K562 (cell line): ENCODE data around the gene TNFRSF11A. TPM values are rescaled to one million over a fixed set of nuclear protein-coding genes. Genes with fewer than 3 reads are reported as not detected.

Source experiments
- ASH1L ChIP-seq: fragments of 450-650 bp; IDR thresholded peaks from 2 replicates; pipeline ENCODE4 v1.6.1; 2018; ENCODE audit warnings: borderline replicate concordance, mild to moderate bottlenecking, low read depth; ENCODE audit not compliant: partially characterized antibody
- DMBX1 ChIP-seq: fragments of 250-450 bp; sonication (Bioruptor Pico); IDR thresholded peaks from 2 replicates; pipeline ENCODE4 v1.8.0; 2022; ENCODE audit warnings: inconsistent platforms, mild to moderate bottlenecking, moderate library complexity, borderline replicate concordance
- GATAD2B ChIP-seq: fragments of 450-650 bp; IDR thresholded peaks from 2 replicates; pipeline ENCODE4 v1.6.1; 2017; ENCODE audit warnings: mild to moderate bottlenecking, borderline replicate concordance
- HDAC6 ChIP-seq: IDR thresholded peaks from 2 replicates; pipeline ENCODE4 v1.6.1; 2012; ENCODE audit warnings: low read depth, mild to moderate bottlenecking, control low read depth, inconsistent platforms, low read length, moderate library complexity
- MXD1 ChIP-seq: fragments of 250-450 bp; sonication (Bioruptor Pico); IDR thresholded peaks from 2 replicates; pipeline ENCODE4 v1.8.0; 2021; ENCODE audit warnings: borderline replicate concordance, mild to moderate bottlenecking, moderate library complexity; ENCODE audit not compliant: poor library complexity, severe bottlenecking
- VEZF1 ChIP-seq: fragments of 200-800 bp; sonication (Bioruptor generic); IDR thresholded peaks from 2 replicates; pipeline ENCODE4 v1.6.1; 2017; ENCODE audit warnings: missing genetic modification characterization, missing compliant biosample characterization
- ZNF146 ChIP-seq: IDR thresholded peaks from one replicate; pipeline ENCODE4 v1.6.1; 2018; ENCODE audit warnings: missing compliant biosample characterization; ENCODE audit not compliant: unreplicated experiment
- ZNF592 ChIP-seq: fragments of 450-650 bp; IDR thresholded peaks from 2 replicates; pipeline ENCODE4 v1.6.1; 2017; ENCODE audit warnings: antibody characterized with exemption, mild to moderate bottlenecking
- ZSCAN32 ChIP-seq: fragments of 450-650 bp; formaldehyde crosslinking; IDR thresholded peaks from 2 replicates; pipeline ENCODE4 v1.4.0; 2020; ENCODE audit warnings: mild to moderate bottlenecking, moderate library complexity
- polyA plus RNA-seq, 8 experiments: library from polyadenylated mRNA; depleted of rRNA in 4 of 8; stranded (reverse) in 5 of 8; unstranded in 3 of 8; fragments of >200 nt; fragmentation: Nextera tagmentation in 2 of 8; fragmentation: Illumina TruSeq in 1 of 8; extraction: Ambion mirVana in 2 of 8; extraction: Trizol in 1 of 8; gene quantifications; 2 replicates each; pipeline versions ENCODE4 v1.2.1 to v1.2.3, GENCODE V29; 2011 to 2014; ENCODE audit warnings: inconsistent platforms in 1 of 8, missing spikeins in 1 of 8
- total RNA-seq, 7 experiments: library from RNA; depleted of rRNA in 6 of 7; stranded (reverse); fragments of >200 nt in 6 of 7; fragmentation: Illumina TruSeq in 2 of 7; extraction: Trizol in 2 of 7; gene quantifications; 2 replicates each; pipeline versions ENCODE4 v1.2.1 to v1.2.3, GENCODE V29; 2011 to 2021; ENCODE audit warnings: low replicate concordance in 1 of 7
- TF ChIP-seq, protein P1 (sequence below), 2 experiments: IDR thresholded peaks; 2 replicates each; pipeline ENCODE4 v1.6.1; 2012; ENCODE audit warnings: improper control_type of control experiment in 2 of 2, low read depth in 2 of 2, low read length in 2 of 2, borderline replicate concordance in 1 of 2

The TNFRSF11A gene
- total and polyA plus RNA-seq, 9 of the 15 experiments (the other 6 are each of a cell fraction or from before 2014, with no cell fraction given): 0.03 to 0.06 (median 0.04) TPM; not detected in 6

DNA sequence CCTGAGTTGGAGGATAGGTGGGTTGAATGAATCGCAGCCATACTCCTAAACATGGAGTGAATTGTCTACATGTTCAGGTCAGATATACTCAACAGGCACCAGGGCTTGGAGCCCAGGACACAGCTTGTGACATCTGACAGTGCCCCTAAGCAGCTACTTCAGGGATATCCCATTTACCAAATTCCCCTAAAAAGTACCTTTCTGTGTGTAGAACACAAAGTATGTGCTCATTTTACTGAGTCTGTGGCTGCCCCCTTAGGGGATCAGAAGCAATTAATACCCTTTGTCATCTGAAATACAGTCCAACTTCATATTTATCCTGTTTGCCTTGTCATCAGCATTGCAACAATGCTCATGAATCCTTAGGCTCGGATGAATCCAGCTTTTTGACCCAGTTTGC is 20.8 kb downstream of the TNFRSF11A start (continued):
- TF ChIP-seq VEZF1 (no peak), GATAD2B (no peak), DMBX1 (CRISPR knock-in tag) (no peak), ZNF592 (no peak), ZNF146 (CRISPR knock-in tag) (no peak), HDAC6 (no peak), ASH1L (no peak), MXD1 (CRISPR knock-in tag) (no peak), ZSCAN32 (CRISPR knock-in tag) (no peak)
- TF ChIP-seq, protein P1, sequence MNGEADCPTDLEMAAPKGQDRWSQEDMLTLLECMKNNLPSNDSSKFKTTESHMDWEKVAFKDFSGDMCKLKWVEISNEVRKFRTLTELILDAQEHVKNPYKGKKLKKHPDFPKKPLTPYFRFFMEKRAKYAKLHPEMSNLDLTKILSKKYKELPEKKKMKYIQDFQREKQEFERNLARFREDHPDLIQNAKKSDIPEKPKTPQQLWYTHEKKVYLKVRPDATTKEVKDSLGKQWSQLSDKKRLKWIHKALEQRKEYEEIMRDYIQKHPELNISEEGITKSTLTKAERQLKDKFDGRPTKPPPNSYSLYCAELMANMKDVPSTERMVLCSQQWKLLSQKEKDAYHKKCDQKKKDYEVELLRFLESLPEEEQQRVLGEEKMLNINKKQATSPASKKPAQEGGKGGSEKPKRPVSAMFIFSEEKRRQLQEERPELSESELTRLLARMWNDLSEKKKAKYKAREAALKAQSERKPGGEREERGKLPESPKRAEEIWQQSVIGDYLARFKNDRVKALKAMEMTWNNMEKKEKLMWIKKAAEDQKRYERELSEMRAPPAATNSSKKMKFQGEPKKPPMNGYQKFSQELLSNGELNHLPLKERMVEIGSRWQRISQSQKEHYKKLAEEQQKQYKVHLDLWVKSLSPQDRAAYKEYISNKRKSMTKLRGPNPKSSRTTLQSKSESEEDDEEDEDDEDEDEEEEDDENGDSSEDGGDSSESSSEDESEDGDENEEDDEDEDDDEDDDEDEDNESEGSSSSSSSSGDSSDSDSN (IDR thresholded peaks at IDR 0.05; ENCODE audit: borderline replicate concordance in 1 of 2, low read depth in 2 of 2, low read length in 2 of 2): no peak
